ENCODE data around the gene SMCO1.
"Not testable (repeated sequence)": the region's sequence is repeated elsewhere in the genome, so short reads cannot be mapped to it uniquely, and the experiment has no call there.

The SMCO1 gene

DNA sequence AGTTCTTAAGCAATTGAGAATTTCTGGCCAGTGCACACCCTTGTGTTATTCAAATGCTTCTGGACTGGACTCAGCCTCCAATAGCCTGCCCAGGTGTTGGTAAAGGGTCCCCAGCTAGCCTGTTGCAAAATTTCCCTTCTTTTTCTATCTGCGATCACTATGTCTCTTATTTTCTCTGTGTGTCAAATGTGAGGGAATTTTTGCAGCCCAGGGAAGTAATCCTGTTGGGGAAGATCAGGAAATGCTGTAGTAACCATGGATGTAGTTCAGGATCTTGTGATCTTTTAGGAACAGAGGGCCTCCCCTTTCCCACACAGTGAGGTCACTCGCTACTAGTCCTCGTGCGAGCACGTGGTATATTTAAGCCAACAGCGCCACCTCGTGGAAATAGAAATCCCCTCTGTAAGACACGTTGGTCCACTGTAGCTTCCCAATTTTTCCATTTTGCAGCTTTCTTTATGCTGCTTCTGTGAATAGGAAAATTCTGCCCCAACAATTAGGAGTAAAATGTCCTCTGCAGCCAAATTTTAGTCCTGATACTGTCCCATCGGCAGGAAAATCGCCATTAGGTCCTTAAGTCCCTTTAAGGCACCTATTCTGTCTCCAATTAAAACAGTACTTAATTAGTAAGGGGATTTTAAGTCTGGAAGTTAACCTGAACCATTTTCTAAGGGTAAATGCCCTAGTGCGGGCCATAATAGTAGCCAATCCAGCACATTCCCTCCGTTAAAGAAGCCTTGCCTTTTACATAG is 4.0 kb upstream of the SMCO1 start:
- DNase-seq (ENCODE audit: extremely low spot score): peak; percentile 71
- ChIA-PET CTCF (interaction anchor here (0.7 to 1.4 kb wide), 3 partner anchors 25 to 780 kb away, joined by 3 to 5 read pairs (median 3); no protein-coding TSS in a partner anchor), POLR2A (no interaction called here)
- TF ChIP-seq L3MBTL2 (conservative IDR thresholded peaks at IDR 0.05) (peak; percentile 61), FOXK2 (IDR thresholded peaks at IDR 0.05) (no peak)

DNA sequence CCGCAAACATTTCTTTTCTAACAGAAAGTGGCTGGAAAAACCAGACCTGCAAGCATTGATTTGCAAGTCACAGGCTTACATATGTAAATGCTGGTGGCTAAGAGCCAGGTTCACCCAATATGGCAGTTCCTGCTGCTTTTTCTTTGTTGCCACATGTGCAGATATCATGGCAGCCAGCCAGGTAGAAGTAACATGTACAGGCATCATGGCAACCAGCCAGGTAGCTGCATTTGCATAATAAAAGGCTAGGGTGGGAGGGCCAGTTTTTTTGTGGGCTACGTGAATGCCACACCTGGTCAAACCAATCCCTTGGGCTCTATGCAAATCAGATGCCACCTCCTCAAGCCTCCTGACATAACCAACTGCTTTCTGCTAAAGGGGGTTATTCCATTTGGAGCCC is 2.8 kb upstream of the SMCO1 start:
- no peak for DNase-seq (ENCODE audit: extremely low spot score)
- no peak for TF ChIP-seq SP1 (IDR thresholded peaks at IDR 0.05)
- TF ChIP-seq LEF1 (IDR thresholded peaks at IDR 0.05; ENCODE audit: borderline replicate concordance): no peak
- TF ChIP-seq HDGF (IDR thresholded peaks at IDR 0.05; ENCODE audit: borderline replicate concordance): no peak
- TF ChIP-seq L3MBTL2 (conservative IDR thresholded peaks at IDR 0.05): no peak
- TF ChIP-seq FOXM1 (IDR thresholded peaks at IDR 0.05; ENCODE audit: borderline replicate concordance): no peak
- TF ChIP-seq NFRKB (IDR thresholded peaks at IDR 0.05): no peak
- no peak for TF ChIP-seq FOXK2 (IDR thresholded peaks at IDR 0.05)
- TF ChIP-seq FOXA1 (IDR thresholded peaks at IDR 0.05): no peak
- no peak for TF ChIP-seq CTBP1 (IDR thresholded peaks at IDR 0.05; ENCODE audit: borderline replicate concordance)
- TF ChIP-seq TARDBP (IDR thresholded peaks at IDR 0.05): no peak
- no peak for TF ChIP-seq BHLHE40 (IDR thresholded peaks at IDR 0.05; ENCODE audit: borderline replicate concordance)
- TF ChIP-seq ARNT (IDR thresholded peaks at IDR 0.05): no peak
- TF ChIP-seq ELF4 (IDR thresholded peaks at IDR 0.05): no peak
- TF ChIP-seq SUZ12 (IDR thresholded peaks at IDR 0.05): no peak
- TF ChIP-seq, protein P1, sequence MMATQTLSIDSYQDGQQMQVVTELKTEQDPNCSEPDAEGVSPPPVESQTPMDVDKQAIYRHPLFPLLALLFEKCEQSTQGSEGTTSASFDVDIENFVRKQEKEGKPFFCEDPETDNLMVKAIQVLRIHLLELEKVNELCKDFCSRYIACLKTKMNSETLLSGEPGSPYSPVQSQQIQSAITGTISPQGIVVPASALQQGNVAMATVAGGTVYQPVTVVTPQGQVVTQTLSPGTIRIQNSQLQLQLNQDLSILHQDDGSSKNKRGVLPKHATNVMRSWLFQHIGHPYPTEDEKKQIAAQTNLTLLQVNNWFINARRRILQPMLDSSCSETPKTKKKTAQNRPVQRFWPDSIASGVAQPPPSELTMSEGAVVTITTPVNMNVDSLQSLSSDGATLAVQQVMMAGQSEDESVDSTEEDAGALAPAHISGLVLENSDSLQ (IDR thresholded peaks at IDR 0.05): no peak
- no peak for TF ChIP-seq ZNF384 (IDR thresholded peaks at IDR 0.05)
- CTCF ChIA-PET: interaction anchor here (1.0 to 1.4 kb wide), 2 partner anchors 33 to 264 kb away, joined by 3 to 5 read pairs; no protein-coding TSS in a partner anchor
- POLR2A ChIA-PET: no interaction called here

DNA sequence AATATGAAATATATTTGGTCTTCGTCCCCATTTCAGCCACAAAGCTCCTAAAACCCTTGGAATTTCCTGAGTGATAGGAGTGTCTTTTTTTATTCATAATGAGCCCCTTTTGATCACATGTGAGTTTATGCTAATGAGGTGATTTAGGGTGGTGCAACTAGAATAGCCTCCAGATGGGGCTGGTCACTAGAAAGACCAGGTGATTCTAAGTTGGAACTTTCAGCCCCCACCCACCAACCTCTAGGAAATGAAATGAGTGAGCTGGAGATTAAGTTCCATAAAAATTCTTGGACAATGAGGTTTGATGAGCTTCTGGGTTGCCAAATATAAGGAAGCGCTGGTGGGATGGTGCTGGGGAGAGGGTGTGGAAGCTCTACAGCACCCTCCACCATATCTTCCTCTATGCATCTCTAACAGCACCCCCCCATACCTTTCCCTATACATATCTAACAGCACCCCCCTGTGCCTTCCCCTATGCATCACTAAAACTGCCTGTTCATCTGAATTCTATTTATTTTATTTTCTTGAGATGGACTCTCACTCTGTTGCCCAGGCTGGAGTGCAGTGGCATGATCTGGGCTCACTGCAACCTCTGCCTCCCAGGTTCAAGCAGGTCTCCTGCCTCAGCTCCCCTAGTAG is 2.1 kb upstream of the SMCO1 start:
- DNase-seq (ENCODE audit: extremely low spot score): no peak
- no peak for TF ChIP-seq NFRKB (IDR thresholded peaks at IDR 0.05)
- TF ChIP-seq HDGF (IDR thresholded peaks at IDR 0.05; ENCODE audit: borderline replicate concordance): no peak
- TF ChIP-seq ARNT (IDR thresholded peaks at IDR 0.05): no peak
- TF ChIP-seq TARDBP (IDR thresholded peaks at IDR 0.05): no peak
- TF ChIP-seq, protein P1 (IDR thresholded peaks at IDR 0.05): no peak
- no peak for TF ChIP-seq ZNF384 (IDR thresholded peaks at IDR 0.05)
- TF ChIP-seq SUZ12 (IDR thresholded peaks at IDR 0.05): no peak
- TF ChIP-seq LEF1 (IDR thresholded peaks at IDR 0.05; ENCODE audit: borderline replicate concordance): no peak
- ChIA-PET POLR2A (no interaction called here), CTCF (interaction anchor here (0.5 to 1.0 kb wide), 2 partner anchors 33 to 447 kb away, joined by 3 read pairs; no protein-coding TSS in a partner anchor)

DNA sequence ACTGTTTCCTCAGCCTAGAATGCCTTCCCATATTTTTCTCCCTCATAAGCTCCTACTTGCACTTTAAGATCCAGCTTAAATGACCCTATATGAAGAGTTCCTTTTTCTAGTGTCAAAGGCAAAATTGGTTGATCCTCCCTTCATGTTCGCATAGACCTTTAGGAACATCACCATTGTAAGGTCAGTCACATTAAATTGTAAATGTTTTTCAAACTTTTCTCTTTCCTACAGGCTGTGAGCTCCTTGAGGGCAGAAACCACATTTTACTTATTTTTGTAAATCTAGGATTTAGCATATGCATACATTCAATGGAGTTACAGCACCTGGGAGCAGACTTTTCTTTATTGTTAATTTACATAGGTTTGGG is 813 bp downstream of the SMCO1 start:
- CTCF ChIA-PET: interaction anchor here (1.0 kb wide), 1 partner anchor 261 kb away, joined by 3 read pairs; no protein-coding TSS in a partner anchor
- no peak for DNase-seq (ENCODE audit: extremely low spot score)
- no peak for TF ChIP-seq ARNT (IDR thresholded peaks at IDR 0.05)
- TF ChIP-seq FOXA1 (IDR thresholded peaks at IDR 0.05): no peak
- POLR2A ChIA-PET: no interaction called here

DNA sequence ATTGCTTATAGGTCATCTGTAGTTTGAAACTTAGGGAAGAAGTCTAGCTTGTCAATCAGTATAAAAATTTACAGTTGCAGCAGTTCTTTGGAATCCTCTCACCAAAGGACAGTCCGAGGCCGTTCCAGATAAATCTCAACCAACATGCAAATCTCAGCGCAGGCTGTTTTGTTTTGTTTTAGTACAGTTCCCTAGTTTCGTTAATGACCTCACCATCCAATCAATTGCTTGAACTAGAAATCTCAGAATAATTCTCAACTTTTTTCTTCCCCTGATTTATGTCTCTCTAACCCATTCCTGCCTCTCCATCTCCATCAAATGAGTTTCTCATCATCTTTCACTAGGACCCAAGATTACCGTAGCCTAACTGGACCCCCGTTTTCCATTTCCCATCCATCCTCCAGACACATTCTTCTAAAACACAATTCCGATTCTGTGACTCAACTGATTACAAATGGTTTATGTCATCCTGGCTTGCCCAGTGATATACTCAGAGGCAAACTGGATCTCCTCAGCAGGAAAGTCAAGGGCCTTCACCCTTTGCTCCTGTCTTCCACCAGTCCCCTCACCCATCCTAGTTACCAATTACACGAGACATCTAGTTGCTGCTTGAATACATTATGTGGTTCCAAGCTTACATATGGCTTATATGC is 1.3 kb downstream of the SMCO1 start:
- TF ChIP-seq SUZ12 (IDR thresholded peaks at IDR 0.05): no peak
- POLR2A ChIA-PET: interaction anchor here (1.5 kb wide), 1 partner anchor 10 kb away, joined by 4 read pairs; the partner anchor contains the start of gene RNF168
- CTCF ChIA-PET: interaction anchor here (1.0 to 1.6 kb wide), 4 partner anchors 9 to 260 kb away, joined by 3 to 4 read pairs (median 4); no protein-coding TSS in a partner anchor
- no peak for DNase-seq (ENCODE audit: extremely low spot score)

DNA sequence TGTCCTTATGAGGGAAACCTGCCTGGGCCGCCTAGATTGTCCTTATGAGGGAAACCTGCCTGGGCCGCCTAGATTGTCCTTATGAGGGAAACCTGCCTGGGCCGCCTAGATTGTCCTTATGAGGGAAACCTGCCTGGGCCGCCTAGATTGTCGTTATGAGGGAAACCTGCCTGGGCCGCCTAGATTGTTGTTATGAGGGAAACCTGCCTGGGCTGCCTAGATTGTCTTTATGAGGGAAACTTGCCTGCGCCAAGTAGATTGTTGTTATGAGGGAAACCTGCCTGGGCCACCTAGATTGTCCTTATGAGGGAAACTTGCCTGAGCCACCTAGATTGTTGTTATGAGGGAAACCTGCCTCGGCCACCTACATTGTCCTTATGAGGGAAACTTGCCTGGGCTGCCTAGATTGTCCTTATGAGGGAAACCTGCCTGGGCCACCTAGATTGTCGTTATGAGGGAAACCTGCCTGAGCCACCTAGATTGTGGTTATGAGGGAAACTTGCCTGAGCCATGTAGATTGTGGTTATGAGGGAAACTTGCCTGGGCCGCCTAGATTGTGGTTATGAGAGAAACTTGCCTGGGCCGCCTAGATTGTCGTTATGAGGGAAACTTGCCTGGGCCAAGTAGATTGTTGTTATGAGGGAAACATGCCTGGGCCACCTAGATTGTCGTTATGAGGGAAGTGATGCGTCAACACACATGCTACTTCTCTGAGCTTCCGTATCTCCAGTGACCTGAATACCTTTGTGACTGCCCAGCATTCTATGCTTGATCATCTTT is 3.3 kb downstream of the SMCO1 start:
- DNase-seq (ENCODE audit: extremely low spot score); CTCF ChIA-PET: not testable (repeated sequence)
- POLR2A ChIA-PET: interaction anchor here (1.5 kb wide), 1 partner anchor 8 kb away, joined by 4 read pairs; the partner anchor contains the start of gene RNF168

DNA sequence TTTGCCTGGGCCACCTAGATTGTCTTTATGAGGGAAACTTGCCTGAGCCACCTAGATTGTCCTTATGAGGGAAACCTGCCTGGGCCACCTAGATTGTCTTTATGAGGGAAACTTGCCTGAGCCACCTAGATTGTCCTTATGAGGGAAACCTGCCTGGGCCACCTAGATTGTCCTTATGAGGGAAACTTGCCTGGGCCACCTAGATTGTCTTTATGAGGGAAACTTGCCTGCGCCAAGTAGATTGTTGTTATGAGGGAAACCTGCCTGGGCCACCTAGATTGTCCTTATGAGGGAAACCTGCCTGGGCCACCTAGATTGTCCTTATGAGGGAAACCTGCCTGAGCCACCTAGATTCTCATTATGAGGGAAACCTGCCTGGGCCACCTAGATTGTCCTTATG is 4.0 kb downstream of the SMCO1 start:
- CTCF ChIA-PET; DNase-seq (ENCODE audit: extremely low spot score); POLR2A ChIA-PET: not testable (repeated sequence)
